GM12801 (cell line): ENCODE data around the gene RBMS3.

Experiments used
- CTCF ChIP-seq: IDR thresholded peaks from one replicate; pipeline ENCODE4 v1.5.1; 2011; ENCODE audit warnings: control low read depth; ENCODE audit not compliant: insufficient read length; ENCODE audit errors: extremely low read depth

The RBMS3 gene

GRCh38 chr3:29618395-29619282, 337.8 kb downstream of the RBMS3 start:
- TF ChIP-seq CTCF: no peak

GRCh38 chr3:29619676-29620075, 338.8 kb downstream of the RBMS3 start:
- no peak for TF ChIP-seq CTCF

GRCh38 chr3:29627136-29628117, 346.6 kb downstream of the RBMS3 start:
- no peak for TF ChIP-seq CTCF

GRCh38 chr3:29628795-29629194, 347.9 kb downstream of the RBMS3 start:
- no peak for TF ChIP-seq CTCF

GRCh38 chr3:29635888-29636287, 355.0 kb downstream of the RBMS3 start:
- TF ChIP-seq CTCF: no peak

GRCh38 chr3:29637068-29637467, 356.2 kb downstream of the RBMS3 start:
- TF ChIP-seq CTCF: no peak
